ENCODE results near the gene TIAM1. TPM values are rescaled to one million over a fixed set of nuclear protein-coding genes. Genes with fewer than 3 reads are reported as not detected.

TIAM1 gene
- total and polyA plus RNA-seq, 2 donors from 2014 or later, result 4.6 to 30.0 TPM

DNA sequence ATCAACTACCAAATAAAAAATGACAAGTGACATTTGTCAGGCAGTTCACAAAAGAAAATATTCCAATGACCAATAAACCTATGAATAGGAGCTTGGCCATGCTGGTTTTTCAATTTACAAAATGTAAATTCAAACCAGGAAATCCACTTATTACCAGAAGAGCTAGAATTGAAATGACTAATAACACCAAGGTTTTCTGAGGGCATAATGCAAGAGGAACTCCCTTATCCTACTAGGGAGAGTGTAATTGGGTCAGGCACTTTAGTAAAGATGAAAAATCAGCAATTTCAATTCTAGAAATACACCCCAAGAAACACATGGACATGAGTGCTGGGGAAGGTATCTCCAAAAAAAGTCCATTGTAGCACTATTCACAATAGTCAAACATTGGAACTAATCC lies 16.7 kb upstream of the TIAM1 start:
- no peaks in the 10 kb centered on the region for H3K36me3 ChIP-seq (ENCODE audit: control insufficient read depth in 2 of 3, insufficient read depth in 3 of 3, low read length in 3 of 3)
- H3K9ac ChIP-seq (ENCODE audit: low read length in 3 of 3), result no peak overlapping the region
- H3K27ac ChIP-seq (ENCODE audit: low read depth in 2 of 2, low read length in 2 of 2), result no peak overlapping the region
- H3K27me3 ChIP-seq (ENCODE audit: control insufficient read depth, insufficient read depth, low read length), result no peaks in the 10 kb centered on the region
- DNase-seq, result no peak
- peaks cover 0 to 5% (median 0%) of the 10 kb centered on the region in 3 donors for H3K9me3 ChIP-seq (ENCODE audit: control insufficient read depth in 2 of 3, insufficient read depth in 1 of 3, low read length in 3 of 3)
- no peaks in the 10 kb centered on the region for H3K4me1 ChIP-seq (ENCODE audit: control insufficient read depth in 2 of 3, insufficient read depth in 2 of 3, low read depth in 1 of 3, low read length in 3 of 3)
- intact Hi-C loops (cut with DNase I), result no loop called here
- TF ChIP-seq, protein P1, sequence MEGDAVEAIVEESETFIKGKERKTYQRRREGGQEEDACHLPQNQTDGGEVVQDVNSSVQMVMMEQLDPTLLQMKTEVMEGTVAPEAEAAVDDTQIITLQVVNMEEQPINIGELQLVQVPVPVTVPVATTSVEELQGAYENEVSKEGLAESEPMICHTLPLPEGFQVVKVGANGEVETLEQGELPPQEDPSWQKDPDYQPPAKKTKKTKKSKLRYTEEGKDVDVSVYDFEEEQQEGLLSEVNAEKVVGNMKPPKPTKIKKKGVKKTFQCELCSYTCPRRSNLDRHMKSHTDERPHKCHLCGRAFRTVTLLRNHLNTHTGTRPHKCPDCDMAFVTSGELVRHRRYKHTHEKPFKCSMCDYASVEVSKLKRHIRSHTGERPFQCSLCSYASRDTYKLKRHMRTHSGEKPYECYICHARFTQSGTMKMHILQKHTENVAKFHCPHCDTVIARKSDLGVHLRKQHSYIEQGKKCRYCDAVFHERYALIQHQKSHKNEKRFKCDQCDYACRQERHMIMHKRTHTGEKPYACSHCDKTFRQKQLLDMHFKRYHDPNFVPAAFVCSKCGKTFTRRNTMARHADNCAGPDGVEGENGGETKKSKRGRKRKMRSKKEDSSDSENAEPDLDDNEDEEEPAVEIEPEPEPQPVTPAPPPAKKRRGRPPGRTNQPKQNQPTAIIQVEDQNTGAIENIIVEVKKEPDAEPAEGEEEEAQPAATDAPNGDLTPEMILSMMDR (IDR thresholded peaks at IDR 0.05; ENCODE audit: borderline replicate concordance, extremely low read depth, insufficient read depth), result no peak
- H3K4me3 ChIP-seq (ENCODE audit: low read length in 3 of 3), result no peak overlapping the region
- no peak for FAIRE-seq

DNA sequence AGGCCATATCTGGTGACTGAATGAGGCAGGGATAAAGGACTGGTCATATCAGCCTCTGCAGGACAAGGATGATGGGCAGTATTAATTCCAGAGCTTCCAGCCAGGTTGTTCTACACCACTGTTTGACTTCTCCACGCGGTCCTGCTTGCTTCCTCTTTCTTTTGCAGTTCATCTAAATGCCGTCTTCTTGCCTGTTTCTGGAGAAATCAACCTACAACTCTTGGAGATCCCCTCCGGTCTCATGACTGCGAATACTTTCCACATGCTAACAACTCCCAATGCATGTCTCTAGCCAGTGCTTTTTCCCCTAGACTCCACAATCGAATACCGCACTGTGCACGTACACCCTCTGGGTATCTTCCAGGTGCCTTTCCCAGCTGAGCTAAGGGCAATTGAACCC lies 14.1 kb upstream of the TIAM1 start:
- Histone ChIP-seq H3K9me3 (ENCODE audit: control insufficient read depth in 2 of 3, insufficient read depth in 1 of 3, low read length in 3 of 3) (peaks cover 0 to 5% (median 0%) of the 10 kb centered on the region in 3 donors), H3K36me3 (ENCODE audit: control insufficient read depth in 2 of 3, insufficient read depth in 3 of 3, low read length in 3 of 3) (no peaks in the 10 kb centered on the region), H3K9ac (ENCODE audit: low read length in 3 of 3) (no peak overlapping the region), H3K4me1 (ENCODE audit: control insufficient read depth in 2 of 3, insufficient read depth in 2 of 3, low read depth in 1 of 3, low read length in 3 of 3) (no peaks in the 10 kb centered on the region), H3K4me3 (ENCODE audit: low read length in 3 of 3) (no peak overlapping the region), H3K27ac (ENCODE audit: low read depth in 2 of 2, low read length in 2 of 2) (no peak overlapping the region), H3K27me3 (ENCODE audit: control insufficient read depth, insufficient read depth, low read length) (no peaks in the 10 kb centered on the region)
- intact Hi-C loops (cut with DNase I), result no loop called here
- DNase-seq, result no peak
- TF ChIP-seq, protein P1 (IDR thresholded peaks at IDR 0.05; ENCODE audit: borderline replicate concordance, extremely low read depth, insufficient read depth), result no peak
- FAIRE-seq, result no peak

DNA sequence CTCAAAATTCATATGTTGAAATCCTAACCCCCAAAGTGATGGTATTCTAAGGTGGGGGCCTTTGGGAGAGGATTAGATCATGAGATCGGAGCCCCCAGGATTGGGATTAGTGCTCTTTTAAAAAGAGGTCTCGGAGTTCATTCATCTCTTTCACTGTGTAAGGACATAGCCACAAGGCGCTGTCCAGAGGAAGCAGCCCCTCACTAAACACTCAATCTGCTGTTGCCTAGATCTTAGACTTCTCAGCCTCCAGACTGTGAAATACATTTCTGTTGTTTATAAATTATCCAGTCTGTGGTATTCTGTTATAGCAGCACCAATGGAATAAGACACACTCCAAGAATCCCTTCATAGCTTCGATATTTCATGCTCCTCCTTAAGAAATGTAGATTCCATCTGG lies 12.4 kb upstream of the TIAM1 start:
- TF ChIP-seq, protein P1 (IDR thresholded peaks at IDR 0.05; ENCODE audit: borderline replicate concordance, extremely low read depth, insufficient read depth), result no peak
- FAIRE-seq (no peak), DNase-seq (no peak)
- Histone ChIP-seq H3K4me3 (ENCODE audit: low read length in 3 of 3) (no peak overlapping the region), H3K4me1 (ENCODE audit: control insufficient read depth in 2 of 3, insufficient read depth in 2 of 3, low read depth in 1 of 3, low read length in 3 of 3) (no peaks in the 10 kb centered on the region), H3K36me3 (ENCODE audit: control insufficient read depth in 2 of 3, insufficient read depth in 3 of 3, low read length in 3 of 3) (no peaks in the 10 kb centered on the region), H3K9ac (ENCODE audit: low read length in 3 of 3) (no peak overlapping the region), H3K27ac (ENCODE audit: low read depth in 2 of 2, low read length in 2 of 2) (no peak overlapping the region), H3K9me3 (ENCODE audit: control insufficient read depth in 2 of 3, insufficient read depth in 1 of 3, low read length in 3 of 3) (peaks cover 0 to 5% (median 0%) of the 10 kb centered on the region in 3 donors), H3K27me3 (ENCODE audit: control insufficient read depth, insufficient read depth, low read length) (no peaks in the 10 kb centered on the region)
- intact Hi-C loops (cut with DNase I), result no loop called here

All from kidney (tissue), 14 donors.